Activated CD4-positive, alpha-beta T cell treated with anti-CD3 and anti-CD28 coated beads, Interleukin-2, amount 50 U/mL, for 24 hours (primary cell): ENCODE results near the gene THBS4.

Experiments
- DNase-seq, 2 donors: peaks; one replicate each; pipeline ENCODE4 v3.0.0-alpha.2; 2020; ENCODE audit warnings: low read depth in 1 of 2, low spot score in 1 of 2

THBS4 gene

GRCh38 chr5:80034962-80035821 is at the start of gene THBS4:
TSS of gene THBS4 (plus strand) at chr5:80035348. CDS start at chr5:80035538, 190 bp downstream.
- no peak for DNase-seq

- no peak for DNase-seq
Measured at GRCh38 chr5:79986260-79986659, 48.9 kb upstream of the THBS4 start.

- DNase-seq, result peak in 1 of 2 donors; percentile 29
Measured at GRCh38 chr5:79990205-79990597, 44.9 kb upstream of the THBS4 start.

GRCh38 chr5:79990598-79991507 is 44.3 kb upstream of the THBS4 start, which contains the start of gene MTX3:
TSS of gene MTX3 (minus strand) at chr5:79991262. CDS start at chr5:79991238, 24 bp downstream.
- peak; percentile 74 to 86 for DNase-seq

- no peak for DNase-seq
Measured at GRCh38 chr5:79992891-79993657, 42.1 kb upstream of the THBS4 start.

- DNase-seq, result no peak
Measured at GRCh38 chr5:79999722-80000121, 35.4 kb upstream of the THBS4 start.

GRCh38 chr5:80002677-80003076 is 32.5 kb upstream of the THBS4 start:
- DNase-seq, result no peak

GRCh38 chr5:80008995-80009765 is 26.0 kb upstream of the THBS4 start:
- no peak for DNase-seq

GRCh38 chr5:80010754-80011392 is 24.3 kb upstream of the THBS4 start:
- no peak for DNase-seq

- no peak for DNase-seq
Measured at GRCh38 chr5:80025069-80025468, 10.1 kb upstream of the THBS4 start.

- DNase-seq, result no peak
Measured at GRCh38 chr5:80026841-80027240, 8.3 kb upstream of the THBS4 start.

- DNase-seq, result no peak
Measured at GRCh38 chr5:80031109-80031508, 4.0 kb upstream of the THBS4 start.

GRCh38 chr5:80033513-80033912 is 1.6 kb upstream of the THBS4 start:
- DNase-seq, result no peak

GRCh38 chr5:80034559-80034958 is 589 bp upstream of the THBS4 start:
- no peak for DNase-seq

- DNase-seq, result no peak
Measured at GRCh38 chr5:80035839-80036238, 691 bp downstream of the THBS4 start.

GRCh38 chr5:80036615-80037014 is 1.5 kb downstream of the THBS4 start:
- DNase-seq, result no peak

GRCh38 chr5:80037366-80037765 is 2.2 kb downstream of the THBS4 start:
- no peak for DNase-seq

GRCh38 chr5:80039650-80040049 is 4.5 kb downstream of the THBS4 start:
- DNase-seq, result no peak

GRCh38 chr5:80041527-80041926 is 6.4 kb downstream of the THBS4 start:
- no peak for DNase-seq

- DNase-seq, result no peak
Measured at GRCh38 chr5:80042330-80042729, 7.2 kb downstream of the THBS4 start.
